ENCODE data around the gene HOXD13.

- TF ChIP-seq, protein P1, sequence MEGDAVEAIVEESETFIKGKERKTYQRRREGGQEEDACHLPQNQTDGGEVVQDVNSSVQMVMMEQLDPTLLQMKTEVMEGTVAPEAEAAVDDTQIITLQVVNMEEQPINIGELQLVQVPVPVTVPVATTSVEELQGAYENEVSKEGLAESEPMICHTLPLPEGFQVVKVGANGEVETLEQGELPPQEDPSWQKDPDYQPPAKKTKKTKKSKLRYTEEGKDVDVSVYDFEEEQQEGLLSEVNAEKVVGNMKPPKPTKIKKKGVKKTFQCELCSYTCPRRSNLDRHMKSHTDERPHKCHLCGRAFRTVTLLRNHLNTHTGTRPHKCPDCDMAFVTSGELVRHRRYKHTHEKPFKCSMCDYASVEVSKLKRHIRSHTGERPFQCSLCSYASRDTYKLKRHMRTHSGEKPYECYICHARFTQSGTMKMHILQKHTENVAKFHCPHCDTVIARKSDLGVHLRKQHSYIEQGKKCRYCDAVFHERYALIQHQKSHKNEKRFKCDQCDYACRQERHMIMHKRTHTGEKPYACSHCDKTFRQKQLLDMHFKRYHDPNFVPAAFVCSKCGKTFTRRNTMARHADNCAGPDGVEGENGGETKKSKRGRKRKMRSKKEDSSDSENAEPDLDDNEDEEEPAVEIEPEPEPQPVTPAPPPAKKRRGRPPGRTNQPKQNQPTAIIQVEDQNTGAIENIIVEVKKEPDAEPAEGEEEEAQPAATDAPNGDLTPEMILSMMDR (IDR thresholded peaks at IDR 0.05; ENCODE audit: extremely low read depth in 1 of 2, insufficient read depth in 1 of 2, low read depth in 1 of 2, low read length in 2 of 2): peak; percentile 83 to 93
- no peak for TF ChIP-seq EZH2 (IDR thresholded peaks at IDR 0.05; ENCODE audit: borderline replicate concordance, low read depth, low read length, severe bottlenecking)
- TF ChIP-seq POLR2A (IDR thresholded peaks at IDR 0.05; ENCODE audit: low read depth, low read length): no peak
- no peak for TF ChIP-seq MYC (IDR thresholded peaks at IDR 0.05; ENCODE audit: low read depth, low read length)
- TF ChIP-seq JUN (IDR thresholded peaks at IDR 0.05; ENCODE audit: borderline replicate concordance, insufficient read depth, insufficient read length, low read depth): no peak
- TF ChIP-seq GATA2 (IDR thresholded peaks at IDR 0.05; ENCODE audit: insufficient read depth, insufficient read length, low read depth, low read length): no peak
- TF ChIP-seq, protein P2, sequence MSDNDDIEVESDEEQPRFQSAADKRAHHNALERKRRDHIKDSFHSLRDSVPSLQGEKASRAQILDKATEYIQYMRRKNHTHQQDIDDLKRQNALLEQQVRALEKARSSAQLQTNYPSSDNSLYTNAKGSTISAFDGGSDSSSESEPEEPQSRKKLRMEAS (IDR thresholded peaks at IDR 0.05; ENCODE audit: insufficient read depth, insufficient read length): no peak
- no peak for TF ChIP-seq FOS (IDR thresholded peaks at IDR 0.05; ENCODE audit: borderline replicate concordance, insufficient read depth, low read length)
- TF ChIP-seq POLR2AphosphoS5 (IDR thresholded peaks at IDR 0.05; ENCODE audit: insufficient read depth, low read depth, low read length): no peak
Observed at GRCh38 chr2:176096986-176097819, 4.7 kb downstream of the HOXD13 start.
